ENCODE measurements around the gene TRAPPC10.

- no peak for TF ChIP-seq CTCF (IDR thresholded peaks at IDR 0.05)
- TF ChIP-seq EZH2 (IDR thresholded peaks at IDR 0.05; ENCODE audit: borderline replicate concordance, insufficient read depth, low read depth, low read length, poor library complexity, severe bottlenecking) = no peak
These were observed 47.6 kb downstream of the TRAPPC10 start for GRCh38 chr21:44059710-44060109.
